HepG2 (cell line): ENCODE data around the gene IKZF4. TPM values are rescaled to one million over a fixed set of nuclear protein-coding genes. Genes with fewer than 3 reads are reported as not detected.

Experiments
- CBX1 ChIP-seq: IDR thresholded peaks from one replicate; pipeline ENCODE4 v1.6.1; 2016; ENCODE audit warnings: antibody characterized with exemption, low read depth
- CBX5 ChIP-seq: sonication (generic); formaldehyde crosslinking; IDR thresholded peaks from 2 replicates; pipeline ENCODE4 v1.4.0; 2020; ENCODE audit warnings: missing genetic modification reagents, borderline replicate concordance
- FOXK2 ChIP-seq: fragments of 450-650 bp; IDR thresholded peaks from 2 replicates; pipeline ENCODE4 v1.6.1; 2016
- GLI4 ChIP-seq: sonication (generic); formaldehyde crosslinking; IDR thresholded peaks from 2 replicates; pipeline ENCODE4 v1.5.1; 2020; ENCODE audit warnings: missing genetic modification reagents, mild to moderate bottlenecking, moderate library complexity, borderline replicate concordance
- KLF11 ChIP-seq: IDR thresholded peaks from 2 replicates; pipeline ENCODE4 v1.6.1; 2016; ENCODE audit warnings: missing compliant biosample characterization
- MYC ChIP-seq: sonication (generic); formaldehyde crosslinking; IDR thresholded peaks from 2 replicates; pipeline ENCODE4 v1.9.0; 2021; ENCODE audit warnings: missing genetic modification reagents, borderline replicate concordance
- NONO ChIP-seq, 2 experiments: fragments of 450-650 bp in 1 of 2; sonication (generic) in 1 of 2; formaldehyde crosslinking in 1 of 2; IDR thresholded peaks in 1 of 2; conservative IDR thresholded peaks in 1 of 2; 2 replicates each; pipeline versions ENCODE4 v1.6.1 to v1.8.0; 2017 to 2022; ENCODE audit warnings: mild to moderate bottlenecking in 1 of 2, missing genetic modification reagents in 1 of 2, moderate library complexity in 1 of 2
- POGZ ChIP-seq: sonication (generic); formaldehyde crosslinking; IDR thresholded peaks from 2 replicates; pipeline ENCODE4 v1.4.0; 2020; ENCODE audit warnings: mild to moderate bottlenecking, missing genetic modification reagents
- RAD21 ChIP-seq: fragments of 450-650 bp; formaldehyde crosslinking; IDR thresholded peaks from 2 replicates; pipeline ENCODE4 v1.5.0; 2020; ENCODE audit warnings: mild to moderate bottlenecking
- RBAK ChIP-seq: sonication (generic); formaldehyde crosslinking; IDR thresholded peaks from 2 replicates; pipeline ENCODE4 v1.5.1; 2020; ENCODE audit warnings: mild to moderate bottlenecking, missing genetic modification reagents
- SOX5 ChIP-seq: IDR thresholded peaks from 2 replicates; pipeline ENCODE4 v1.6.1; 2016; ENCODE audit warnings: borderline replicate concordance
- SP2 ChIP-seq: sonication (generic); formaldehyde crosslinking; IDR thresholded peaks from 2 replicates; pipeline ENCODE4 v1.5.1; 2020; ENCODE audit warnings: mild to moderate bottlenecking, missing genetic modification reagents
- SPEN ChIP-seq: sonication (generic); formaldehyde crosslinking; IDR thresholded peaks from 2 replicates; pipeline ENCODE4 v1.5.1; 2020; ENCODE audit warnings: low read depth, mild to moderate bottlenecking, missing genetic modification reagents
- TIGD3 ChIP-seq: sonication (generic); formaldehyde crosslinking; IDR thresholded peaks from 2 replicates; pipeline ENCODE4 v1.5.1; 2020; ENCODE audit warnings: mild to moderate bottlenecking, missing genetic modification reagents, borderline replicate concordance
- YEATS4 ChIP-seq: sonication (generic); formaldehyde crosslinking; IDR thresholded peaks from 2 replicates; pipeline ENCODE4 v1.4.0; 2020; ENCODE audit warnings: missing genetic modification reagents, borderline replicate concordance
- ZNF224 ChIP-seq: sonication (generic); formaldehyde crosslinking; IDR thresholded peaks from 2 replicates; pipeline ENCODE4 v1.5.0; 2020; ENCODE audit warnings: mild to moderate bottlenecking, missing genetic modification reagents
- ZNF232 ChIP-seq: sonication (generic); formaldehyde crosslinking; IDR thresholded peaks from 2 replicates; pipeline ENCODE4 v1.4.0; 2020; ENCODE audit warnings: missing genetic modification reagents, borderline replicate concordance
- ZNF331 ChIP-seq: sonication (generic); formaldehyde crosslinking; IDR thresholded peaks from 2 replicates; pipeline ENCODE4 v1.4.0; 2020; ENCODE audit warnings: missing genetic modification reagents
- ZNF546 ChIP-seq: sonication (generic); formaldehyde crosslinking; conservative IDR thresholded peaks from 2 replicates; pipeline ENCODE4 v1.8.1; 2023; ENCODE audit warnings: mild to moderate bottlenecking, missing genetic modification reagents
- ZNF83 ChIP-seq: sonication (generic); formaldehyde crosslinking; IDR thresholded peaks from 2 replicates; pipeline ENCODE4 v1.4.0; 2020; ENCODE audit warnings: missing genetic modification reagents, mild to moderate bottlenecking, borderline replicate concordance
- ZNF891 ChIP-seq: sonication (generic); formaldehyde crosslinking; IDR thresholded peaks from 2 replicates; pipeline ENCODE4 v1.5.0; 2020; ENCODE audit warnings: mild to moderate bottlenecking, missing genetic modification reagents
- polyA plus RNA-seq, 8 experiments: library from polyadenylated mRNA; depleted of rRNA in 3 of 8; stranded (reverse) in 7 of 8; unstranded in 1 of 8; fragments of >200 nt; fragmentation: Illumina TruSeq in 4 of 8; extraction: Trizol in 4 of 8; gene quantifications; 2 replicates each; pipeline versions ENCODE4 v1.2.1 to v1.2.3, GENCODE V29; 2011 to 2016; ENCODE audit warnings: low read depth in 4 of 8, missing spikeins in 1 of 8, mixed read lengths in 1 of 8; ENCODE audit not compliant: insufficient read depth in 1 of 8
- total RNA-seq, 5 experiments: library from RNA; depleted of rRNA; stranded (reverse); fragments of >200 nt; fragmentation: Illumina TruSeq; extraction: Trizol; gene quantifications; 2 replicates each; pipeline ENCODE4 v1.2.3, GENCODE V29; 2016; ENCODE audit warnings: low read depth in 1 of 5
- TF ChIP-seq, protein P1 (sequence below): sonication (generic); formaldehyde crosslinking; IDR thresholded peaks from 2 replicates; pipeline ENCODE4 v1.9.0; 2021; ENCODE audit warnings: missing genetic modification reagents, mild to moderate bottlenecking, borderline replicate concordance
- TF ChIP-seq, protein P2 (sequence below): sonication (generic); formaldehyde crosslinking; IDR thresholded peaks from 2 replicates; pipeline ENCODE4 v1.4.0; 2020; ENCODE audit warnings: missing genetic modification reagents
- TF ChIP-seq, protein P3 (sequence below): sonication (generic); formaldehyde crosslinking; IDR thresholded peaks from 2 replicates; pipeline ENCODE4 v1.8.0; 2022; ENCODE audit warnings: mild to moderate bottlenecking, missing genetic modification reagents; ENCODE audit not compliant: insufficient replicate concordance

Gene IKZF4
- total and polyA plus RNA-seq, 2 of the 13 experiments (the other 11 are each of a cell fraction or from before 2014, with no cell fraction given) = 0.58 to 2.2 TPM

DNA sequence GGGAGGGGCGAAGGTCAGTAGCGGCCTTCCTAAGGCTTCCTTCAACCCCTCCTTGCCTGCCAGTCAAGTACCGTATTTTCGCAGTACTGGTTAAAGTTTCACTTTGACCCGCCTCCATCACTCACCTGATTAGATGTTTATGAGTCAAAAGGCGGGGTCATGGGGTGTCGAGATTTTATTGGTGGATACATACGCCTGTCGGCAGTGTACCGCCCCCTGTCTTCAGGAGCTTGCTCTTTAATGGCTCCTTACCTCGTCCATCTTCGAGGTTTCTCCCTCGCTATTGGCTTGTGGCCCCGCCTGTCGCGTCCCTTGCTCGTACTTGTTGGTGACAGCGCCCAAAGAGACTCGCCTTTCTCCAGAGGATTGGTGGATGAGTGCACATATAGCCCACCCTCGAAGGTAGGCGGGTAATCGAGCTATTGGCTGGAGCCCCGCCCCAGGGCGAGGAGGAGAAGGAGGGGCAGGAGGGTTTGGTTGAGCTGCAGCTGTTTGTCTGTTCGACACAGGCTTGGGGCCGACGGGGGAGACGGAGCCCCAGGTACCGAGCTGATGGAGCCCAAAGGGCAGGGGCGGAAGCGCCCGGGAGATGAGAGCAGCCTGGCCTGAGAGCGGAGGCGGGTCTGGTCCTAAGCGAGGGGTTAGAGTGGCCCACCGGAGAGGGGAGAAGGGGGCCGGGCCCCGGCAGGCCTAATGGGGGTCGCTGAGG, 47.1 kb upstream of the IKZF4 start, which contains the start of gene RAB5B (continued):
- TF ChIP-seq SPEN (CRISPR knock-in tag) (peak; percentile 84), ZNF546 (0 out of 2 replicates have a peak, but pooled peaks have one; percentile 76), ZNF83 (CRISPR knock-in tag) (no peak), RAD21 (peak; percentile 42; the same call in 1 of the 2 replicates), CBX1 (no peak), KLF11 (CRISPR knock-in tag) (peak; percentile 83), SP2 (CRISPR knock-in tag) (peak; percentile 100), GLI4 (CRISPR knock-in tag) (peak; percentile 85; the same call in 1 of the 2 replicates), RBAK (CRISPR knock-in tag) (peak; percentile 53; the same call in 1 of the 2 replicates), FOXK2 (peak; percentile 86), YEATS4 (CRISPR knock-in tag) (peak; percentile 85), POGZ (CRISPR knock-in tag) (peak; percentile 81), ZNF232 (CRISPR knock-in tag) (peak; percentile 30; the same call in 1 of the 2 replicates), ZNF891 (CRISPR knock-in tag) (peak; percentile 92), CBX5 (peak; percentile 83; the same call in 1 of the 2 replicates), SOX5 (CRISPR knock-in tag) (peak; percentile 24; the same call in 1 of the 2 replicates), ZNF224 (CRISPR knock-in tag) (peak; percentile 42; the same call in 1 of the 2 replicates), TIGD3 (CRISPR knock-in tag) (peak; percentile 83; the same call in 1 of the 2 replicates), NONO (IDR thresholded peaks at IDR 0.05) (no peak), NONO (CRISPR knock-in tag; conservative IDR thresholded peaks at IDR 0.05) (peak; percentile 90; the same call in 1 of the 2 replicates), MYC (CRISPR knock-in tag) (peak; percentile 64; the same call in 1 of the 2 replicates), ZNF331 (CRISPR knock-in tag) (peak; percentile 57; the same call in 1 of the 2 replicates)
- TF ChIP-seq, protein P1, sequence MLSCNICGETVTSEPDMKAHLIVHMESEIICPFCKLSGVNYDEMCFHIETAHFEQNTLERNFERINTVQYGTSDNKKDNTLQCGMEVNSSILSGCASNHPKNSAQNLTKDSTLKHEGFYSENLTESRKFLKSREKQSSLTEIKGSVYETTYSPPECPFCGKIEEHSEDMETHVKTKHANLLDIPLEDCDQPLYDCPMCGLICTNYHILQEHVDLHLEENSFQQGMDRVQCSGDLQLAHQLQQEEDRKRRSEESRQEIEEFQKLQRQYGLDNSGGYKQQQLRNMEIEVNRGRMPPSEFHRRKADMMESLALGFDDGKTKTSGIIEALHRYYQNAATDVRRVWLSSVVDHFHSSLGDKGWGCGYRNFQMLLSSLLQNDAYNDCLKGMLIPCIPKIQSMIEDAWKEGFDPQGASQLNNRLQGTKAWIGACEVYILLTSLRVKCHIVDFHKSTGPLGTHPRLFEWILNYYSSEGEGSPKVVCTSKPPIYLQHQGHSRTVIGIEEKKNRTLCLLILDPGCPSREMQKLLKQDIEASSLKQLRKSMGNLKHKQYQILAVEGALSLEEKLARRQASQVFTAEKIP (CRISPR knock-in tag) = no peak
- TF ChIP-seq, protein P2, sequence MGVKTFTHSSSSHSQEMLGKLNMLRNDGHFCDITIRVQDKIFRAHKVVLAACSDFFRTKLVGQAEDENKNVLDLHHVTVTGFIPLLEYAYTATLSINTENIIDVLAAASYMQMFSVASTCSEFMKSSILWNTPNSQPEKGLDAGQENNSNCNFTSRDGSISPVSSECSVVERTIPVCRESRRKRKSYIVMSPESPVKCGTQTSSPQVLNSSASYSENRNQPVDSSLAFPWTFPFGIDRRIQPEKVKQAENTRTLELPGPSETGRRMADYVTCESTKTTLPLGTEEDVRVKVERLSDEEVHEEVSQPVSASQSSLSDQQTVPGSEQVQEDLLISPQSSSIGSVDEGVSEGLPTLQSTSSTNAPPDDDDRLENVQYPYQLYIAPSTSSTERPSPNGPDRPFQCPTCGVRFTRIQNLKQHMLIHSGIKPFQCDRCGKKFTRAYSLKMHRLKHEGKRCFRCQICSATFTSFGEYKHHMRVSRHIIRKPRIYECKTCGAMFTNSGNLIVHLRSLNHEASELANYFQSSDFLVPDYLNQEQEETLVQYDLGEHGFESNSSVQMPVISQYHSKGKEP (CRISPR knock-in tag) = 0 out of 2 replicates have a peak, but pooled peaks have one; percentile 43
- TF ChIP-seq, protein P3, sequence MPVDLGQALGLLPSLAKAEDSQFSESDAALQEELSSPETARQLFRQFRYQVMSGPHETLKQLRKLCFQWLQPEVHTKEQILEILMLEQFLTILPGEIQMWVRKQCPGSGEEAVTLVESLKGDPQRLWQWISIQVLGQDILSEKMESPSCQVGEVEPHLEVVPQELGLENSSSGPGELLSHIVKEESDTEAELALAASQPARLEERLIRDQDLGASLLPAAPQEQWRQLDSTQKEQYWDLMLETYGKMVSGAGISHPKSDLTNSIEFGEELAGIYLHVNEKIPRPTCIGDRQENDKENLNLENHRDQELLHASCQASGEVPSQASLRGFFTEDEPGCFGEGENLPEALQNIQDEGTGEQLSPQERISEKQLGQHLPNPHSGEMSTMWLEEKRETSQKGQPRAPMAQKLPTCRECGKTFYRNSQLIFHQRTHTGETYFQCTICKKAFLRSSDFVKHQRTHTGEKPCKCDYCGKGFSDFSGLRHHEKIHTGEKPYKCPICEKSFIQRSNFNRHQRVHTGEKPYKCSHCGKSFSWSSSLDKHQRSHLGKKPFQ = peak; percentile 81
